Stomach (tissue), 9 donors: Measurements from ENCODE around the gene ADAMTSL3. TPM values are rescaled to one million over a fixed set of nuclear protein-coding genes. Genes with fewer than 3 reads are reported as not detected.
"Not testable (repeated sequence)": the region's sequence is repeated elsewhere in the genome, so short reads cannot be mapped to it uniquely, and the experiment has no call there.

Source experiments
- DNase-seq, 2 donors: peaks; one replicate each; pipeline versions ENCODE4 v3.0.0 to v3.0.0-alpha.2; 2013 to 2019
- H3K27ac ChIP-seq, 5 donors: fragments of 200-600 bp in 4 of 5; sonication (generic) in 4 of 5; one replicate each; pipeline ENCODE4 v1.5.1; 2013 to 2019; ENCODE audit warnings: mild to moderate bottlenecking in 1 of 5, moderate library complexity in 1 of 5
- H3K27me3 ChIP-seq, 3 donors: fragments of 200-600 bp; sonication (generic); one replicate each; pipeline ENCODE4 v1.5.1; 2017 to 2019; ENCODE audit warnings: mixed run types in 1 of 3
- H3K36me3 ChIP-seq, 4 donors: fragments of 200-600 bp; sonication (generic); 1 replicate in 3 of 4; 2 replicates in 1 of 4; pipeline ENCODE4 v1.5.1; 2016 to 2019
- H3K4me1 ChIP-seq, 4 donors: fragments of 200-600 bp; sonication (generic); one replicate each; pipeline ENCODE4 v1.5.1; 2016 to 2019
- H3K4me3 ChIP-seq, 4 donors: fragments of 200-600 bp; sonication (generic) in 3 of 4; one replicate each; pipeline ENCODE4 v1.5.1; 2016 to 2019; ENCODE audit warnings: mild to moderate bottlenecking in 1 of 4
- H3K9me3 ChIP-seq, 4 donors: fragments of 200-600 bp; sonication (generic); one replicate each; pipeline ENCODE4 v1.5.1; 2016 to 2019
- EP300 ChIP-seq: sonication (generic); formaldehyde crosslinking; IDR thresholded peaks from one replicate; pipeline ENCODE4 v1.6.1; 2017; ENCODE audit warnings: antibody characterized with exemption
- POLR2A ChIP-seq, 4 donors: fragments of 450-650 bp; IDR thresholded peaks; one replicate each; pipeline ENCODE4 v1.6.1; 2016; ENCODE audit warnings: antibody characterized with exemption in 4 of 4, control low read depth in 2 of 4, mild to moderate bottlenecking in 1 of 4, moderate library complexity in 1 of 4
- POLR2AphosphoS5 ChIP-seq, 3 donors: sonication (generic); formaldehyde crosslinking; IDR thresholded peaks; one replicate each; pipeline ENCODE4 v1.6.1; 2016; ENCODE audit warnings: antibody characterized with exemption in 3 of 3
- WGBS, 5 donors: extraction: QIAGEN DNeasy Blood & Tissue Kit in 3 of 5; methylation state at CpG; one replicate each; pipeline versions ENCODE4 v1.1.5 to v1.1.7; 2013 to 2018; 5-methylcytosine and 5-hydroxymethylcytosine counted together
- intact Hi-C: fragments of 100-400 bp; cut with DNase I; formaldehyde crosslinking; loops from one replicate; pipeline ENCODE4 v1.15.1; 2023; ENCODE audit warnings: low total_unique reads
- polyA plus RNA-seq, 3 donors: library from polyadenylated mRNA; stranded (reverse); fragments of 200-250 nt; gene quantifications; one replicate each; pipeline ENCODE4 v1.2.3, GENCODE V29; 2013
- small RNA-seq, 4 donors: library from RNA; depleted of rRNA; stranded (forward); fragments of <200 nt; gene quantifications; one replicate each; pipeline ENCODE3, GENCODE V24; 2016
- total RNA-seq, 5 donors: library from RNA; depleted of rRNA; stranded (reverse); fragments of >200 nt; gene quantifications; one replicate each; pipeline versions ENCODE4 v1.1.0 to v1.2.3, GENCODE V29; 2014 to 2016
- TF ChIP-seq, protein P1 (sequence below), 7 experiments: fragments of 450-650 bp in 4 of 7; fragments of 200-600 bp in 3 of 7; sonication (generic) in 3 of 7; IDR thresholded peaks; one replicate each; pipeline ENCODE4 v1.5.1; 2016 to 2019; ENCODE audit warnings: antibody characterized with exemption in 7 of 7, control low read depth in 2 of 7, mild to moderate bottlenecking in 1 of 7
- donor health status: healthy with polysubstance abuse.
- donor health status: Bipolar disorder and iron deficiency.
- donor health status: healthy.

ADAMTSL3 gene
- total and polyA plus RNA-seq, 8 donors = 1.1 to 54.9 (median 6.0) TPM

DNA sequence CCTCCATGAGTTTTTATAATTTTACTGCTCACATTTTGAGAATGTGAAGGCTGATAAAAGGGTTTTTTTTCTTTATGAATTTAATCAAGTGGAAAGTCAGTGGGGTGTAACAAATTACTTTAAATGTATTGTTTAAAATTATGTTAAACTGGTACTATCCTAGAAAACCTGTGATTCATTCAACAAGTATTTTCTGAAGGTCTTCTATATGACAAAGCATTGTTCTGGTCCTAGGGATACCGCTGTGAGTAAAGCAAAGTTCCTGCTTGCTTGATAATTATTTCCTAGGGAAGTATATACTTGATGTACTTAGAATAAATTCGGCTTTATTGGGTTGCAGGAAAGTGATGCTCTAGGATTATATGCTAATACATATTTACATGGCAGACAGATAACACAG lies 428.8 kb downstream of the ADAMTSL3 start:
- no peak overlapping the region for H3K4me3 ChIP-seq
- DNase-seq = no peak
- H3K36me3 ChIP-seq = no peaks in the 10 kb centered on the region
- H3K27me3 ChIP-seq = peaks cover 0 to 54% (median 25%) of the 10 kb centered on the region in 3 donors
- no peak overlapping the region for H3K27ac ChIP-seq
- 77 to 80% (median 77%) methylated on average over 2 of the region's 2 CpGs for WGBS, 5 donors
- intact Hi-C loops = no loop called here
- TF ChIP-seq, protein P1, sequence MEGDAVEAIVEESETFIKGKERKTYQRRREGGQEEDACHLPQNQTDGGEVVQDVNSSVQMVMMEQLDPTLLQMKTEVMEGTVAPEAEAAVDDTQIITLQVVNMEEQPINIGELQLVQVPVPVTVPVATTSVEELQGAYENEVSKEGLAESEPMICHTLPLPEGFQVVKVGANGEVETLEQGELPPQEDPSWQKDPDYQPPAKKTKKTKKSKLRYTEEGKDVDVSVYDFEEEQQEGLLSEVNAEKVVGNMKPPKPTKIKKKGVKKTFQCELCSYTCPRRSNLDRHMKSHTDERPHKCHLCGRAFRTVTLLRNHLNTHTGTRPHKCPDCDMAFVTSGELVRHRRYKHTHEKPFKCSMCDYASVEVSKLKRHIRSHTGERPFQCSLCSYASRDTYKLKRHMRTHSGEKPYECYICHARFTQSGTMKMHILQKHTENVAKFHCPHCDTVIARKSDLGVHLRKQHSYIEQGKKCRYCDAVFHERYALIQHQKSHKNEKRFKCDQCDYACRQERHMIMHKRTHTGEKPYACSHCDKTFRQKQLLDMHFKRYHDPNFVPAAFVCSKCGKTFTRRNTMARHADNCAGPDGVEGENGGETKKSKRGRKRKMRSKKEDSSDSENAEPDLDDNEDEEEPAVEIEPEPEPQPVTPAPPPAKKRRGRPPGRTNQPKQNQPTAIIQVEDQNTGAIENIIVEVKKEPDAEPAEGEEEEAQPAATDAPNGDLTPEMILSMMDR (IDR thresholded peaks at IDR 0.05) = no peak
- TF ChIP-seq POLR2A (IDR thresholded peaks at IDR 0.05) (no peak), POLR2AphosphoS5 (IDR thresholded peaks at IDR 0.05) (no peak), EP300 (no peak)
- no peaks in the 10 kb centered on the region for H3K9me3 ChIP-seq
- H3K4me1 ChIP-seq = peaks cover 0 to 13% (median 11%) of the 10 kb centered on the region in 4 donors

DNA sequence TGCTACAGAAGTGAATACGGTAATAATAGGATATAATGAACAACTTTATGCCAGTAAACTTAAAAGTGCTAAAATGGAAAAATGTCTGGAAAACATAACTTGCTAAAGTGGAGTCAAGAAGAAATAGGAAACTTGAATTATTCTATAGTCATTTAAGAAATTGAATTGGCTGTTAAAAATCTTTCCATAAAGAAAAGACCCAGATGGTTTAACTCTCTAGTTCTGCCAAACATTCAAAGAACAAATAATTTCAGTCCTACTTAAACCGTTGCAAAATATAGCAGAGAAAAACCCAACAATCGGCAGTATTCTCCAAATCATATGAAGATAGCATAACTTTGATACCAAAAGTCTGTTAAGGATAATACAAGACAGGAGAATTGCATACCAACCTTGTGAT lies 432.1 kb downstream of the ADAMTSL3 start:
- H3K4me1 ChIP-seq, H3K4me3 ChIP-seq, H3K36me3 ChIP-seq, DNase-seq, H3K9me3 ChIP-seq, H3K27ac ChIP-seq, intact Hi-C loops: not testable (repeated sequence)
- WGBS, 5 donors = 60 to 79% (median 69%) methylated on average over 3 of the region's 3 CpGs
- peaks cover 0 to 23% (median 9%) of the 10 kb centered on the region in 3 donors for H3K27me3 ChIP-seq

Small RNAs within 50 kb of the gene (small RNA-seq; reads per million reads assigned to genes)
- gene RNU6-1339P (0 reads per million in 4 donors), gene RNU6-401P (0 reads per million in 4 donors)

Other genes starting within 250 kb of the ADAMTSL3 start
- gene SH3GL3, start 206.8 kb upstream of the ADAMTSL3 start, total RNA-seq = 1 to 10 TPM in 1 of 5 donors, not detected in 4; 3.3 TPM
- 1 to 10 TPM in 2 of 3 donors, under 1 TPM in 1; 0.56 to 1.5 (median 1.2) TPM for gene SH3GL3, start 206.8 kb upstream of the ADAMTSL3 start, polyA plus RNA-seq